GM18951 (cell line): Measurements from ENCODE around the gene TWIST2.

Experiments
- POLR2A ChIP-seq: IDR thresholded peaks from 4 replicates; pipeline ENCODE4 v1.6.1; 2011; ENCODE audit warnings: mild to moderate bottlenecking; ENCODE audit not compliant: insufficient read length, insufficient read depth; ENCODE audit errors: extremely low read depth
- in situ Hi-C: fragments of 300-500 bp; cut with MboI; formaldehyde crosslinking; loops from one replicate; pipeline ENCODE4 v1.12.0; 2022; ENCODE audit warnings: low sequenced_read_pairs, mixed read lengths, inconsistent platforms; ENCODE audit not compliant: unreplicated experiment

The TWIST2 gene

GRCh38 chr2:238847841-238848690 is at the start of gene TWIST2:
Gene TWIST2 (plus strand): TSS chr2:238848085. CDS start chr2:238848216, 131 bp downstream.
- TF ChIP-seq POLR2A, result no peak
- in situ Hi-C loops, result no loop called here

- TF ChIP-seq POLR2A, result no peak
- in situ Hi-C loops, result no loop called here
These were observed 46.1 kb upstream of the TWIST2 start for GRCh38 chr2:238801791-238802190.

GRCh38 chr2:238802957-238803356 is 44.9 kb upstream of the TWIST2 start:
- no peak for TF ChIP-seq POLR2A
- in situ Hi-C loops, result no loop called here

- TF ChIP-seq POLR2A, result no peak
These were observed 43.7 kb upstream of the TWIST2 start for GRCh38 chr2:238803996-238804870.

GRCh38 chr2:238808761-238809160 is 39.1 kb upstream of the TWIST2 start:
- in situ Hi-C loops, result no loop called here
- no peak for TF ChIP-seq POLR2A

More at GRCh38 chr2:238803996-238804870, 43.7 kb upstream of the TWIST2 start:
- in situ Hi-C loops, result no loop called here

GRCh38 chr2:238810321-238810720 is 37.6 kb upstream of the TWIST2 start:
- in situ Hi-C loops, result no loop called here
- no peak for TF ChIP-seq POLR2A

GRCh38 chr2:238811293-238811692 is 36.6 kb upstream of the TWIST2 start:
- in situ Hi-C loops, result no loop called here
- TF ChIP-seq POLR2A, result no peak

- no peak for TF ChIP-seq POLR2A
- in situ Hi-C loops, result no loop called here
These were observed 36.1 kb upstream of the TWIST2 start for GRCh38 chr2:238811759-238812158.

GRCh38 chr2:238813109-238813508 is 34.8 kb upstream of the TWIST2 start:
- no peak for TF ChIP-seq POLR2A
- in situ Hi-C loops, result no loop called here

- TF ChIP-seq POLR2A, result no peak
- in situ Hi-C loops, result no loop called here
These were observed 33.1 kb upstream of the TWIST2 start for GRCh38 chr2:238814815-238815214.

- no peak for TF ChIP-seq POLR2A
- in situ Hi-C loops, result no loop called here
These were observed 31.6 kb upstream of the TWIST2 start for GRCh38 chr2:238816291-238816690.

GRCh38 chr2:238817382-238817781 is 30.5 kb upstream of the TWIST2 start:
- in situ Hi-C loops, result no loop called here
- no peak for TF ChIP-seq POLR2A

- no peak for TF ChIP-seq POLR2A
- in situ Hi-C loops, result no loop called here
These were observed 30.0 kb upstream of the TWIST2 start for GRCh38 chr2:238817891-238818290.
